BLaER1 (cell line): ENCODE results near the gene HLCS.

Experiments used
- H3K27ac ChIP-seq: shearing (Covaris generic); formaldehyde crosslinking; 2 replicates; pipeline ENCODE4 v1.8.1; 2022
- H3K27me3 ChIP-seq: shearing (Covaris generic); formaldehyde crosslinking; 2 replicates; pipeline ENCODE4 v1.8.1; 2022
- H3K36me3 ChIP-seq: shearing (Covaris generic); formaldehyde crosslinking; 2 replicates; pipeline ENCODE4 v1.8.1; 2022
- H3K4me1 ChIP-seq: shearing (Covaris generic); formaldehyde crosslinking; 2 replicates; pipeline ENCODE4 v1.8.1; 2022
- H3K4me2 ChIP-seq: shearing (Covaris generic); formaldehyde crosslinking; 2 replicates; pipeline ENCODE4 v1.8.1; 2022
- H3K4me3 ChIP-seq: shearing (Covaris generic); formaldehyde crosslinking; 2 replicates; pipeline ENCODE4 v1.8.1; 2022
- H3K9ac ChIP-seq: shearing (Covaris generic); formaldehyde crosslinking; 2 replicates; pipeline ENCODE4 v1.8.1; 2022
- H3K9me3 ChIP-seq: shearing (Covaris generic); formaldehyde crosslinking; 2 replicates; pipeline ENCODE4 v1.8.1; 2022
- H4K20me1 ChIP-seq: shearing (Covaris generic); formaldehyde crosslinking; 2 replicates; pipeline ENCODE4 v1.8.1; 2022
- Cebpa-rat ChIP-seq: shearing (Covaris generic); IDR thresholded peaks from 2 replicates; pipeline ENCODE4 v1.8.1; 2022

Gene HLCS

GRCh38 chr21:36932161-36932816 lies 34.2 kb downstream of the HLCS start:
- Histone ChIP-seq H4K20me1 (no peaks in the 10 kb centered on the region), H3K9ac (no peak overlapping the region), H3K9me3 (no peaks in the 10 kb centered on the region), H3K27me3 (no peaks in the 10 kb centered on the region), H3K4me1 (no peaks in the 10 kb centered on the region), H3K4me2 (no peak overlapping the region), H3K36me3 (peaks cover 44% of the 10 kb centered on the region), H3K4me3 (no peak overlapping the region), H3K27ac (no peak overlapping the region)
- TF ChIP-seq Cebpa-rat, result no peak

GRCh38 chr21:36929622-36930021 lies 36.8 kb downstream of the HLCS start:
- H3K4me1 ChIP-seq, result no peaks in the 10 kb centered on the region

GRCh38 chr21:36928960-36929359 lies 37.5 kb downstream of the HLCS start:
- Histone ChIP-seq H3K4me1 (no peaks in the 10 kb centered on the region), H3K27me3 (no peaks in the 10 kb centered on the region), H3K36me3 (peaks cover 37% of the 10 kb centered on the region), H3K9ac (no peak overlapping the region), H3K9me3 (no peaks in the 10 kb centered on the region), H3K4me2 (no peak overlapping the region), H4K20me1 (no peaks in the 10 kb centered on the region), H3K27ac (no peak overlapping the region), H3K4me3 (no peak overlapping the region)
- no peak for TF ChIP-seq Cebpa-rat

More at GRCh38 chr21:36929622-36930021, 36.8 kb downstream of the HLCS start:
- no peak overlapping the region for H3K27ac ChIP-seq
- TF ChIP-seq Cebpa-rat, result no peak
- no peak overlapping the region for H3K9ac ChIP-seq
- no peak overlapping the region for H3K4me3 ChIP-seq
- peaks cover 39% of the 10 kb centered on the region for H3K36me3 ChIP-seq
- H3K4me2 ChIP-seq, result no peak overlapping the region
- no peaks in the 10 kb centered on the region for H3K27me3 ChIP-seq
- no peaks in the 10 kb centered on the region for H3K9me3 ChIP-seq
- no peaks in the 10 kb centered on the region for H4K20me1 ChIP-seq

GRCh38 chr21:36927719-36928117 lies 38.8 kb downstream of the HLCS start:
- Histone ChIP-seq H3K4me2 (no peak overlapping the region), H3K4me3 (no peak overlapping the region), H3K9ac (no peak overlapping the region), H3K36me3 (peaks cover 31% of the 10 kb centered on the region), H4K20me1 (no peaks in the 10 kb centered on the region), H3K9me3 (no peaks in the 10 kb centered on the region), H3K27ac (no peak overlapping the region), H3K27me3 (no peaks in the 10 kb centered on the region), H3K4me1 (no peaks in the 10 kb centered on the region)
- TF ChIP-seq Cebpa-rat, result no peak

GRCh38 chr21:36926989-36927718 lies 39.3 kb downstream of the HLCS start:
- H3K27me3 ChIP-seq, result no peaks in the 10 kb centered on the region
- peaks cover 33% of the 10 kb centered on the region for H3K36me3 ChIP-seq
- no peaks in the 10 kb centered on the region for H3K9me3 ChIP-seq
- H3K4me1 ChIP-seq, result no peaks in the 10 kb centered on the region
- H3K27ac ChIP-seq, result no peak overlapping the region
- no peak overlapping the region for H3K4me2 ChIP-seq
- no peak overlapping the region for H3K4me3 ChIP-seq
- H4K20me1 ChIP-seq, result no peaks in the 10 kb centered on the region
- H3K9ac ChIP-seq, result no peak overlapping the region
- TF ChIP-seq Cebpa-rat, result no peak

GRCh38 chr21:36923270-36923669 lies 43.2 kb downstream of the HLCS start:
- no peaks in the 10 kb centered on the region for H3K9me3 ChIP-seq
- H3K9ac ChIP-seq, result no peak overlapping the region
- H3K4me1 ChIP-seq, result no peaks in the 10 kb centered on the region
- H3K27me3 ChIP-seq, result no peaks in the 10 kb centered on the region
- H3K4me3 ChIP-seq, result no peak overlapping the region
- no peaks in the 10 kb centered on the region for H4K20me1 ChIP-seq
- H3K4me2 ChIP-seq, result no peak overlapping the region
- no peak overlapping the region for H3K27ac ChIP-seq
- no peak for TF ChIP-seq Cebpa-rat
- H3K36me3 ChIP-seq, result peaks cover 16% of the 10 kb centered on the region

GRCh38 chr21:36922861-36923260 lies 43.6 kb downstream of the HLCS start:
- H3K9ac ChIP-seq, result no peak overlapping the region
- TF ChIP-seq Cebpa-rat, result no peak
- H3K4me2 ChIP-seq, result no peak overlapping the region
- no peaks in the 10 kb centered on the region for H3K27me3 ChIP-seq
- no peaks in the 10 kb centered on the region for H3K9me3 ChIP-seq
- H4K20me1 ChIP-seq, result no peaks in the 10 kb centered on the region
- no peak overlapping the region for H3K4me3 ChIP-seq
- H3K27ac ChIP-seq, result no peak overlapping the region
- H3K36me3 ChIP-seq, result peaks cover 15% of the 10 kb centered on the region
- H3K4me1 ChIP-seq, result no peaks in the 10 kb centered on the region

GRCh38 chr21:36918291-36918690 lies 48.2 kb downstream of the HLCS start:
- H3K4me3 ChIP-seq, result no peak overlapping the region
- no peak overlapping the region for H3K27ac ChIP-seq
- H3K4me1 ChIP-seq, result peaks cover 16% of the 10 kb centered on the region
- H3K9ac ChIP-seq, result no peak overlapping the region
- no peak overlapping the region for H3K4me2 ChIP-seq
- peaks cover 3% of the 10 kb centered on the region; the same call in 1 of the 2 replicates for H3K9me3 ChIP-seq
- H4K20me1 ChIP-seq, result 0 out of 2 replicates have a peak, but pooled peaks cover 6% of the 10 kb centered on the region
- H3K36me3 ChIP-seq, result peaks cover 12% of the 10 kb centered on the region; the same call in 1 of the 2 replicates
- TF ChIP-seq Cebpa-rat, result no peak
- no peaks in the 10 kb centered on the region for H3K27me3 ChIP-seq

GRCh38 chr21:36917471-36918158 lies 48.9 kb downstream of the HLCS start:
- H3K9ac ChIP-seq, result no peak overlapping the region
- H4K20me1 ChIP-seq, result 0 out of 2 replicates have a peak, but pooled peaks cover 6% of the 10 kb centered on the region
- H3K4me1 ChIP-seq, result peaks cover 16% of the 10 kb centered on the region
- no peaks in the 10 kb centered on the region for H3K27me3 ChIP-seq
- no peak overlapping the region for H3K27ac ChIP-seq
- peaks cover 3% of the 10 kb centered on the region; the same call in 1 of the 2 replicates for H3K9me3 ChIP-seq
- peaks cover 7% of the 10 kb centered on the region; the same call in 1 of the 2 replicates for H3K36me3 ChIP-seq
- H3K4me3 ChIP-seq, result no peak overlapping the region
- H3K4me2 ChIP-seq, result peak overlapping the region; percentile 56
- no peak for TF ChIP-seq Cebpa-rat

GRCh38 chr21:36916718-36917117 lies 49.8 kb downstream of the HLCS start:
- peaks cover 16% of the 10 kb centered on the region for H3K4me1 ChIP-seq
- peak overlapping the region; percentile 56 for H3K4me2 ChIP-seq
- no peaks in the 10 kb centered on the region for H3K27me3 ChIP-seq
- no peak overlapping the region for H3K27ac ChIP-seq
- TF ChIP-seq Cebpa-rat, result no peak
- 0 out of 2 replicates have a peak, but pooled peaks cover 6% of the 10 kb centered on the region for H4K20me1 ChIP-seq
- H3K9me3 ChIP-seq, result peaks cover 3% of the 10 kb centered on the region; the same call in 1 of the 2 replicates
- H3K36me3 ChIP-seq, result 0 out of 2 replicates have a peak, but pooled peaks cover 5% of the 10 kb centered on the region
- no peak overlapping the region for H3K9ac ChIP-seq
- H3K4me3 ChIP-seq, result no peak overlapping the region
